Ascending aorta (tissue), 2 donors: ENCODE results near the gene OGDH. TPM values are rescaled to one million over a fixed set of nuclear protein-coding genes. Genes with fewer than 3 reads are reported as not detected.

Experiments used
- DNase-seq, 2 donors: peaks; one replicate each; pipeline ENCODE4 v3.0.0-alpha.2; 2019; ENCODE audit warnings: low spot score in 2 of 2
- H3K27ac ChIP-seq, 2 donors: fragments of 200-600 bp; sonication (generic); one replicate each; pipeline ENCODE4 v1.5.1; 2016 to 2017; ENCODE audit warnings: mild to moderate bottlenecking in 1 of 2
- H3K27me3 ChIP-seq: fragments of 200-600 bp; sonication (generic); one replicate; pipeline ENCODE4 v1.5.1; 2017
- H3K36me3 ChIP-seq, 2 donors: fragments of 200-600 bp; sonication (generic); one replicate each; pipeline ENCODE4 v1.5.1; 2016
- H3K4me1 ChIP-seq, 2 donors: fragments of 200-600 bp; sonication (generic); one replicate each; pipeline ENCODE4 v1.5.1; 2016 to 2017; ENCODE audit warnings: mild to moderate bottlenecking in 1 of 2
- H3K4me3 ChIP-seq, 2 donors: fragments of 200-600 bp; sonication (generic); one replicate each; pipeline ENCODE4 v1.5.1; 2016 to 2017; ENCODE audit warnings: mild to moderate bottlenecking in 1 of 2
- H3K9me3 ChIP-seq, 2 donors: fragments of 200-600 bp; sonication (generic); one replicate each; pipeline ENCODE4 v1.5.1; 2016
- intact Hi-C: fragments of 100-400 bp; cut with DNase I; formaldehyde crosslinking; loops from one replicate; pipeline ENCODE4 v1.15.1; 2023
- total RNA-seq: library from RNA; depleted of rRNA; stranded (reverse); fragments of >200 nt; gene quantifications from one replicate; pipeline ENCODE4 v1.1.0, GENCODE V29; 2016
- TF ChIP-seq, protein P1 (sequence below), 3 experiments: fragments of 200-600 bp in 2 of 3; fragments of 450-650 bp in 1 of 3; sonication (generic) in 2 of 3; IDR thresholded peaks; one replicate each; pipeline ENCODE4 v1.5.1; 2016 to 2019; ENCODE audit warnings: antibody characterized with exemption in 3 of 3, mild to moderate bottlenecking in 1 of 3, moderate library complexity in 1 of 3

The OGDH gene
- total RNA-seq, 1 donor from 2014 or later, result 117 TPM

DNA sequence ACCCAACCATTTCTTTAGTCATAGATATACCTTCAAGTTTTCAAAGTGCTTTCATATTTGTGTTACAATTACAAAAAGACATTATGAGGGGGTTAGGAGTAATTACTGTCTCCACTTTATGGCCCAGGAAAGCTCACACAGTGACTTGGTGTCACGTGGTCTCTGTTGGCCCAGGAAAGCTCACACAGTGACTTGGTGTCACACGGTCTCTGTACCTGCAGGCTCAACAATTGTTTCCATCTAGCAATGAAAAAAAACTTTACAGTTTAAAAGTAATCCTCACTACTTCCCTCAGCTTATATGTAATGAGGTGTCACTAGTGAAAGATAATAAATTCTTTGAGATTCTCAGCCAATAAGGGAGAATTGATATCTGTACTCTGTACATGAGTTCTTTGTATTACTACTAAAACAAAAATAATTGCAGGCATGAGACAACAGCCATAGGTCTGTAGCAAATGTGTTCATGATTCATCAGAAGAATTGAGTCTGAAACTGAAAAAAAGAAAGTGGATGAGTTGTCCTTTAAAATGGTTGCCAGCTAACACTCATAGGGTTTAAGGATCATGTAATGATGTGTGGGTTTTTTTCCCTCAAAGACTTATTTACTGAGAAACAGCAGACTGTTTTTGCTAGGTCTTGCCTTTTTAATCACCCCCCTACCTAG is 10.9 kb downstream of the OGDH start:
- no peaks in the 10 kb centered on the region for H3K9me3 ChIP-seq
- no peaks in the 10 kb centered on the region for H3K4me1 ChIP-seq
- intact Hi-C loops, result no loop called here
- H3K4me3 ChIP-seq, result no peak overlapping the region
- TF ChIP-seq, protein P1, sequence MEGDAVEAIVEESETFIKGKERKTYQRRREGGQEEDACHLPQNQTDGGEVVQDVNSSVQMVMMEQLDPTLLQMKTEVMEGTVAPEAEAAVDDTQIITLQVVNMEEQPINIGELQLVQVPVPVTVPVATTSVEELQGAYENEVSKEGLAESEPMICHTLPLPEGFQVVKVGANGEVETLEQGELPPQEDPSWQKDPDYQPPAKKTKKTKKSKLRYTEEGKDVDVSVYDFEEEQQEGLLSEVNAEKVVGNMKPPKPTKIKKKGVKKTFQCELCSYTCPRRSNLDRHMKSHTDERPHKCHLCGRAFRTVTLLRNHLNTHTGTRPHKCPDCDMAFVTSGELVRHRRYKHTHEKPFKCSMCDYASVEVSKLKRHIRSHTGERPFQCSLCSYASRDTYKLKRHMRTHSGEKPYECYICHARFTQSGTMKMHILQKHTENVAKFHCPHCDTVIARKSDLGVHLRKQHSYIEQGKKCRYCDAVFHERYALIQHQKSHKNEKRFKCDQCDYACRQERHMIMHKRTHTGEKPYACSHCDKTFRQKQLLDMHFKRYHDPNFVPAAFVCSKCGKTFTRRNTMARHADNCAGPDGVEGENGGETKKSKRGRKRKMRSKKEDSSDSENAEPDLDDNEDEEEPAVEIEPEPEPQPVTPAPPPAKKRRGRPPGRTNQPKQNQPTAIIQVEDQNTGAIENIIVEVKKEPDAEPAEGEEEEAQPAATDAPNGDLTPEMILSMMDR (IDR thresholded peaks at IDR 0.05), result no peak
- no peaks in the 10 kb centered on the region for H3K36me3 ChIP-seq
- no peaks in the 10 kb centered on the region for H3K27me3 ChIP-seq
- no peak overlapping the region for H3K27ac ChIP-seq
- no peak for DNase-seq

DNA sequence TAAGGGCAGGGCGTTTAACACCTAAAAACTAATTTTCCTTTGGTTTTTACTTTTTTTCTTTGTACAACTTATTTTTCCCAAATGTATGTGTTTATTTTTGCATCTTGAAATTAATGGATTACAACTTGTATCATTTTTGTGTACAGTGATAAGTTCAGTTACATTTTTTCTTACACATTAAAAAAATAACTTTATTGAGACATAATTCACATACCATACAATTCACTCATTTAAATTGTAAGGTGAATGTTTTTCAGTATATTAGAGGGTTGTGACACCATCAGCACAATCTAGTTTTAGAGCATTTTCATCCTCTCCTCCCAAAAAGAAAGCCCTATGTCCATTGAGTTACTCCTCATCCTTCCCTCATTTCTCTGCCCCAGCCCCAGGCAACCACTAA is 11.6 kb downstream of the OGDH start:
- no peaks in the 10 kb centered on the region for H3K9me3 ChIP-seq
- no peaks in the 10 kb centered on the region for H3K36me3 ChIP-seq
- H3K27me3 ChIP-seq, result no peaks in the 10 kb centered on the region
- H3K27ac ChIP-seq, result no peak overlapping the region
- intact Hi-C loops, result no loop called here
- no peaks in the 10 kb centered on the region for H3K4me1 ChIP-seq
- DNase-seq, result no peak
- no peak overlapping the region for H3K4me3 ChIP-seq
- TF ChIP-seq, protein P1 (IDR thresholded peaks at IDR 0.05), result no peak

DNA sequence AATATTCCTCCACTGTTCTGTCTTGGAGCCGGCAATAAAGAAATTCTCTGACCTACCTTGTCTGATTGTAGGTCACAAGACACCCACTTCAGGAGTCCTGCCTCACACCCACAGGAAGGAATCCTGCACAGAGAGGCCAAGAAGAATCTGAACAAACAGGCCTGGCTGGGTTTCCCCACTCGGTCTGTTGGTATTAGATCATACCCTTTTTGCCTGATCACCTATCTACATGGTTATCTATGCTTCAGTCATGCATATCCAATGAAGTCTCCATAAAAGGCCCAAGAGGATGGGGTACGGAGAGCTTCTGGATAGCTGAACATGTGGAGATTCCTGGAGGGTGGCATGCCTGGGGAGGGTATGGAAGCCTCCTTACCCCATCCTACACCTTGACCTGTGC is 12.3 kb downstream of the OGDH start:
- Histone ChIP-seq H3K4me1 (no peaks in the 10 kb centered on the region), H3K4me3 (no peak overlapping the region), H3K27ac (no peak overlapping the region), H3K36me3 (no peaks in the 10 kb centered on the region), H3K27me3 (no peaks in the 10 kb centered on the region), H3K9me3 (no peaks in the 10 kb centered on the region)
- DNase-seq, result no peak
- TF ChIP-seq, protein P1 (IDR thresholded peaks at IDR 0.05), result no peak
- intact Hi-C loops, result no loop called here

DNA sequence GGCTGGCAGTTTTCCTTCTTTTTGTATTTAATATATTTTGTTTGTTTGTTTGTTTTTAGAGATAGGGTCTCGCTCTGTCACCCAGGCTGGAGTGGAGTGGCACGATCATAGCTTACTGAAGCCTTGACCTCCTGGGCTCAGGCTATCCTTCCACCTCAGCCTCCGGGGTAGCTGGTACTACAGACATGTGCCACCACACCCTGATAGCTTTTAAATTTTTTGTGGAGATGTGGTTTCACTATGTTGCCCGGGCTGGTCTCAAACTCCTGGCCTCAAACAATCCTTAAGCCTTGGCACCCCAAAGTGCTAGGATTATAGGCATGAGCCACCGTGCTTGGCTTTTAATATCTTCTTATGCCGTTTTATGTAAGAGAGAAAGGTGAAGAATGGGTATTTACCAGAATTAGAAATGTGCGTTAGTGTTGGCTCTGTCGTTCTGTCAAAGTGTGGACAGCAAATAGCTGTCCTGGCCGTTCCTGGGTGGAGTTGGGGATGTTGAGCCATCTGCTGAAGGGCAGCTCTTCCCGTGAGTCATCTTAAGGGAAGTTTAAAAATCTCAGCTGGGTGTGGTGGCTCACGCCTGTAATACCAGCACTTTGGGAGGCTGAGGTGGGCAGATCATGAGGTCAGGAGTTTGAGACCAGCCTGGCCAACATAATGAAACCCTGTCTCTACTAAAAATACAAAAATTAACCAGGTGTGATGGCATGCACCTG is 14.8 kb downstream of the OGDH start:
- Histone ChIP-seq H3K27me3 (no peaks in the 10 kb centered on the region), H3K27ac (no peak overlapping the region), H3K9me3 (no peaks in the 10 kb centered on the region), H3K4me1 (no peaks in the 10 kb centered on the region), H3K36me3 (peaks cover 8 to 14% of the 10 kb centered on the region in 2 donors), H3K4me3 (no peak overlapping the region)
- TF ChIP-seq, protein P1 (IDR thresholded peaks at IDR 0.05), result no peak
- no peak for DNase-seq
- intact Hi-C loops, result no loop called here

DNA sequence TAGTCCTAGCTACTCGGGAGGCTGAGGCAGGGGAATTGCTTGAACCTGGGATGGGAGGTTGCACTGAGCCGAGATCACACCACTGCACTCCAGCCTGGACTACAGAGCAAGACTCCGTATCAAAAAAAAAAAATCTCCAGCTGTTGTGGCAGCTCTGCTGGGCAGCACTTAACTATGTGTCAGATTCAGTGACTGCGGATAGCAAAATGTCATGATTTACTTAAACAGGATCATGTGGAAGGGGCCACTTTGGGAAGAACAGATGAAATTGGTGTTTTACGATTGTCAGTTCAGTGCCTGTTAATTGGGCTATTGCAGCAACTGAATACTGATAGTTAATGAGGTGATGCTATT is 15.3 kb downstream of the OGDH start:
- Histone ChIP-seq H3K36me3 (peaks cover 13 to 19% of the 10 kb centered on the region in 2 donors), H3K4me1 (no peaks in the 10 kb centered on the region), H3K27ac (peak overlapping the region in 1 of 2 donors; percentile 3), H3K27me3 (no peaks in the 10 kb centered on the region), H3K9me3 (no peaks in the 10 kb centered on the region), H3K4me3 (no peak overlapping the region)
- no peak for DNase-seq
- TF ChIP-seq, protein P1 (IDR thresholded peaks at IDR 0.05), result no peak
- intact Hi-C loops, result no loop called here
